Upper lobe of left lung (tissue), 4 donors: ENCODE measurements around the gene OAS3.

Source experiments
- CTCF ChIP-seq, 6 experiments: fragments of 450-650 bp in 4 of 6; fragments of 200-600 bp in 2 of 6; sonication (generic) in 2 of 6; IDR thresholded peaks; one replicate each; pipeline ENCODE4 v1.5.1; 2016 to 2019; ENCODE audit warnings: antibody characterized with exemption in 6 of 6
- POLR2A ChIP-seq, 4 donors: fragments of 450-650 bp; IDR thresholded peaks; one replicate each; pipeline ENCODE4 v1.5.1; 2016 to 2017; ENCODE audit warnings: antibody characterized with exemption in 4 of 4, mild to moderate bottlenecking in 2 of 4
- POLR2AphosphoS5 ChIP-seq, 2 donors: sonication (generic); formaldehyde crosslinking; IDR thresholded peaks; one replicate each; pipeline ENCODE4 v1.5.1; 2017; ENCODE audit warnings: antibody characterized with exemption in 2 of 2

DNA sequence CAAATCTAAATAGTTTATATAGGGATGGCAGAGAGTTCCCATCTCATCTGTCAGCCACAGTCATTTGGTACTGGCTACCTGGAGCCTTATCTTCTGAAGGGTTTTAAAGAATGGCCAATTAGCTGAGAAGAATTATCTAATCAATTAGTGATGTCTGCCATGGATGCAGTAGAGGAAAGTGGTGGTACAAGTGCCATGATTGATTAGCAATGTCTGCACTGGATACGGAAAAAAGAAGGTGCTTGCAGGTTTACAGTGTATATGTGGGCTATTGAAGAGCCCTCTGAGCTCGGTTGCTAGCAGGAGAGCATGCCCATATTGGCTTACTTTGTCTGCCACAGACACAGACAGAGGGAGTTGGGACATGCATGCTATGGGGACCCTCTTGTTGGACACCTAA, 32.1 kb downstream of the OAS3 start:
- TF ChIP-seq CTCF (IDR thresholded peaks at IDR 0.05) (no peak), POLR2A (IDR thresholded peaks at IDR 0.05) (no peak), POLR2AphosphoS5 (IDR thresholded peaks at IDR 0.05) (no peak)
